ENCODE results near the gene GMFB. TPM values are rescaled to one million over a fixed set of nuclear protein-coding genes. Genes with fewer than 3 reads are reported as not detected.
A peak's percentile ranks its signal among the peaks of the same experiment; 100 is the strongest.

GMFB gene
- total and polyA plus RNA-seq, 9 of the 15 experiments (the other 6 are each of a cell fraction or from before 2014, with no cell fraction given): 14.0 to 31.7 (median 20.5) TPM

- no peak for ATAC-seq
- no peak for DNase-seq (ENCODE audit: extremely low read depth in 1 of 4, low spot score in 3 of 4)
- Histone ChIP-seq H3K36me3 (ENCODE audit: control insufficient read depth, insufficient read depth, low read length) (peaks cover 85% of the 10 kb centered on the region), H3K9me1 (ENCODE audit: control insufficient read depth, insufficient read depth, low read length) (no peaks in the 10 kb centered on the region), H3K9me3 (replicated peaks; ENCODE audit: control insufficient read depth, insufficient read depth, low read depth, low read length) (no peaks in the 10 kb centered on the region), H3K4me2 (ENCODE audit: insufficient read depth, low read length) (no peak overlapping the region), H3K27ac (ENCODE audit: extremely low read depth, low read depth, low read length) (no peak overlapping the region), H4K20me1 (replicated peaks; ENCODE audit: control insufficient read depth, insufficient read depth, low read length) (no peaks in the 10 kb centered on the region), H3K27me3 (ENCODE audit: control insufficient read depth in 2 of 2, insufficient read depth in 2 of 2, low read length in 2 of 2) (no peaks in the 10 kb centered on the region), H3K4me1 (replicated peaks in 1 of 2; ENCODE audit: control insufficient read depth in 2 of 2, insufficient read depth in 2 of 2, low read length in 2 of 2) (no peaks in the 10 kb centered on the region), H3K4me3 (no peak overlapping the region), H3K79me2 (ENCODE audit: control insufficient read depth, insufficient read depth, low read length) (peaks cover 17% of the 10 kb centered on the region), H3K9ac (ENCODE audit: insufficient read depth in 1 of 2, low read depth in 2 of 2, low read length in 2 of 2) (no peak overlapping the region), H2AFZ (ENCODE audit: low read depth, low read length) (no peak overlapping the region)
- TF ChIP-seq EP400 (IDR thresholded peaks at IDR 0.05) (no peak), CREM (IDR thresholded peaks at IDR 0.05; ENCODE audit: low read depth) (no peak), EGR1 (conservative IDR thresholded peaks at IDR 0.05) (no peak), SRSF9 (IDR thresholded peaks at IDR 0.05; ENCODE audit: borderline replicate concordance, low read depth, low read length) (no peak), ZNF408 (CRISPR knock-in tag; IDR thresholded peaks at IDR 0.05; ENCODE audit: low read depth) (no peak), ESRRA (IDR thresholded peaks at IDR 0.05; ENCODE audit: borderline replicate concordance, low read depth) (no peak)
- no TSS peak for BruUV-seq (replicated peaks)
- WGBS (ENCODE audit: insufficient coverage, low coverage, missing lambda C conversion rate): 100% methylated on average over 2 of the region's 3 CpGs
- POLR2A ChIA-PET: no interaction called here
- intact Hi-C loops (cut with micrococcal nuclease) (no loop called here), in situ Hi-C loops (cut with MboI) (no loop called here)
- CTCF ChIA-PET (ENCODE audit: low intra/inter-chr PET ratio): no interaction called here
- FAIRE-seq: no peak
Measured at GRCh38 chr14:54427871-54428270, 60.9 kb downstream of the GMFB start.

DNA sequence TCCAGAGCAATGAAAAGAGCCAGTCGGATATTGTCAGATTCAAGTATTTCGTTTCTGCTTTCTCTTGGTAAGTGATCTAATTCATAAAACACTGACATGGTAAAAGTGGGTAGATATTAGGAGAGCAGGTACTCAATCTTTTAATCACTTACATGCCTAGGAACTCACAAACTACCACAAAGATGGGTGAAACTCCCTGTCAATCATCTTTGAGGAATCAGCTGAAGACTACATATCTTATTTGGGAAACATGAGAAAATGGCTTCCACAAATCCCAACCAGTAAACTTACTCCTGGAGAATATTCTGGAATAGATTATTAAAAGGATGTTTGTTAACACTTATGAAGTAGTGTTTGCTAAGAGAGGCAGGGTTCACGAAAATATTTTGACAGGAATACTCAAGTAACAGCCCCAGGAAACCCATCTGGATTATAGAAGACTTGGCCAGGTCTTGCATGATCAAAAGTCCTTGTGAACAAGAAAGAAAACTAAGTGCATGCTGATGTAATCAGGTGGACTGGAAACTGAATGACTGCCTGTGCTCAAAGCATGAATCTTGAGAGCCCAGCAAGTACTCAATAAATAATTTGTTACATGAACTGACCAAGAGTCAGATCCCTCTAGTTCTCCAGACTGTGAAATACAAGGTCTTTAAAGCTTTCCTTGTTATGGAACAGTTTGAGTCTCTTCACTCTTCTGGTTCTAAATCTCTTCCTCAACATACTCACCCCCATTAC, 63.1 kb downstream of the GMFB start:
- ATAC-seq (no peak), FAIRE-seq (no peak), DNase-seq (ENCODE audit: extremely low read depth in 1 of 4, low spot score in 3 of 4) (no peak)
- 92% methylated on average over 3 of the region's 3 CpGs for WGBS (ENCODE audit: insufficient coverage, low coverage, missing lambda C conversion rate)
- Histone ChIP-seq H3K4me1 (replicated peaks in 1 of 2; ENCODE audit: control insufficient read depth in 2 of 2, insufficient read depth in 2 of 2, low read length in 2 of 2) (no peaks in the 10 kb centered on the region; a peak in 1 of 5 replicates), H3K79me2 (ENCODE audit: control insufficient read depth, insufficient read depth, low read length) (no peaks in the 10 kb centered on the region), H3K4me2 (ENCODE audit: insufficient read depth, low read length) (no peak overlapping the region), H3K9me3 (replicated peaks; ENCODE audit: control insufficient read depth, insufficient read depth, low read depth, low read length) (no peaks in the 10 kb centered on the region), H3K36me3 (ENCODE audit: control insufficient read depth, insufficient read depth, low read length) (peaks cover 68% of the 10 kb centered on the region), H4K20me1 (replicated peaks; ENCODE audit: control insufficient read depth, insufficient read depth, low read length) (no peaks in the 10 kb centered on the region), H3K27me3 (ENCODE audit: control insufficient read depth in 2 of 2, insufficient read depth in 2 of 2, low read length in 2 of 2) (no peaks in the 10 kb centered on the region), H3K9me1 (ENCODE audit: control insufficient read depth, insufficient read depth, low read length) (no peaks in the 10 kb centered on the region), H3K27ac (ENCODE audit: extremely low read depth, low read depth, low read length) (no peak overlapping the region), H3K4me3 (no peak overlapping the region), H3K9ac (ENCODE audit: insufficient read depth in 1 of 2, low read depth in 2 of 2, low read length in 2 of 2) (no peak overlapping the region), H2AFZ (ENCODE audit: low read depth, low read length) (no peak overlapping the region)
- in situ Hi-C loops (cut with MboI): no loop called here
- ChIA-PET POLR2A (interaction anchor here (0.7 to 1.3 kb wide), 4 partner anchors 10 to 957 kb away, joined by 3 read pairs; no protein-coding TSS in a partner anchor), CTCF (ENCODE audit: low intra/inter-chr PET ratio) (no interaction called here)
- intact Hi-C loops (cut with micrococcal nuclease): no loop called here
- BruUV-seq (replicated peaks): no TSS peak
- TF ChIP-seq TCF3 (CRISPR knock-in tag; IDR thresholded peaks at IDR 0.05) (no peak), NR1H2 (CRISPR knock-in tag; IDR thresholded peaks at IDR 0.05) (no peak), SIRT6 (IDR thresholded peaks at IDR 0.05; ENCODE audit: low read depth, low read length) (no peak), KLF6 (CRISPR knock-in tag; IDR thresholded peaks at IDR 0.05; ENCODE audit: borderline replicate concordance) (no peak), PKNOX1 (IDR thresholded peaks at IDR 0.05) (peak; percentile 58; the same call in 1 of the 2 replicates), SP1 (CRISPR knock-in tag; IDR thresholded peaks at IDR 0.05) (no peak)
- TF ChIP-seq, protein P1, sequence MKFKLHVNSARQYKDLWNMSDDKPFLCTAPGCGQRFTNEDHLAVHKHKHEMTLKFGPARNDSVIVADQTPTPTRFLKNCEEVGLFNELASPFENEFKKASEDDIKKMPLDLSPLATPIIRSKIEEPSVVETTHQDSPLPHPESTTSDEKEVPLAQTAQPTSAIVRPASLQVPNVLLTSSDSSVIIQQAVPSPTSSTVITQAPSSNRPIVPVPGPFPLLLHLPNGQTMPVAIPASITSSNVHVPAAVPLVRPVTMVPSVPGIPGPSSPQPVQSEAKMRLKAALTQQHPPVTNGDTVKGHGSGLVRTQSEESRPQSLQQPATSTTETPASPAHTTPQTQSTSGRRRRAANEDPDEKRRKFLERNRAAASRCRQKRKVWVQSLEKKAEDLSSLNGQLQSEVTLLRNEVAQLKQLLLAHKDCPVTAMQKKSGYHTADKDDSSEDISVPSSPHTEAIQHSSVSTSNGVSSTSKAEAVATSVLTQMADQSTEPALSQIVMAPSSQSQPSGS (CRISPR knock-in tag; IDR thresholded peaks at IDR 0.05): no peak
